BLaER1 (cell line): ENCODE data around the gene TAC4.
"Not testable (repeated sequence)": the region's sequence is repeated elsewhere in the genome, so short reads cannot be mapped to it uniquely, and the experiment has no call there.

Experiments used
- H3K27ac ChIP-seq: shearing (Covaris generic); formaldehyde crosslinking; 2 replicates; pipeline ENCODE4 v1.8.1; 2022
- H3K27me3 ChIP-seq: shearing (Covaris generic); formaldehyde crosslinking; 2 replicates; pipeline ENCODE4 v1.8.1; 2022
- H3K36me3 ChIP-seq: shearing (Covaris generic); formaldehyde crosslinking; 2 replicates; pipeline ENCODE4 v1.8.1; 2022
- H3K4me1 ChIP-seq: shearing (Covaris generic); formaldehyde crosslinking; 2 replicates; pipeline ENCODE4 v1.8.1; 2022
- H3K4me2 ChIP-seq: shearing (Covaris generic); formaldehyde crosslinking; 2 replicates; pipeline ENCODE4 v1.8.1; 2022
- H3K4me3 ChIP-seq: shearing (Covaris generic); formaldehyde crosslinking; 2 replicates; pipeline ENCODE4 v1.8.1; 2022
- H3K9ac ChIP-seq: shearing (Covaris generic); formaldehyde crosslinking; 2 replicates; pipeline ENCODE4 v1.8.1; 2022
- H3K9me3 ChIP-seq: shearing (Covaris generic); formaldehyde crosslinking; 2 replicates; pipeline ENCODE4 v1.8.1; 2022
- H4K20me1 ChIP-seq: shearing (Covaris generic); formaldehyde crosslinking; 2 replicates; pipeline ENCODE4 v1.8.1; 2022
- Cebpa-rat ChIP-seq: shearing (Covaris generic); IDR thresholded peaks from 2 replicates; pipeline ENCODE4 v1.8.1; 2022

The TAC4 gene

DNA sequence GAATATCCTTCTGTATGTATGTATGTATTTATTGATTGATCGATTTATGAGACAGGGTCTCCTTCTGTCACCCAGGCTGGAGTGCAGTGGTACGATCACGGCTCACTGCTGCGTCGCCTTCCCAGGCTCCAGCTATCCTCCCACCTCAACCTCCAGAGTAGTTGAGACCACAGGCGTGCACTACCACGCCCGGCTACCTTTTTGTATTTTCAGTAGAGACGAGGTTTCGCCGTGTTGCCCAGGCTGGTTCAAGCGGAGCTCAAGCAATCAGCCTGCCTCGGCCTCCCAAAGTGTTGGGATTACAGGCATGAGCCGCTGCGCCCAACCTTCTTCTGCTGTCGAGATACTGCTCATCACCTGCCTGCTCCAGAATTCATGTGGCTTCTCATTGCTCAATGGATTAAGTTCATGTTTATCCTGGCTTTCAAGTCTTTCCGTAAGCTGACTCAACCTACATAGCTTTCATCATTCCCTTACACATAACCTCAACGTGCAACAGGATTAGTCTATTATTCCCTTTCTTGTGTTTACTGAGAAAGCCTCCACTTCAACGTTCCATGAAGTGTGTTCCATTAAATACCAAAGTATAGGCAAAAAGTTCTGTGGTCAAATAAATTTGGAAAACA is 13.6 kb downstream of the TAC4 start:
- H3K36me3 ChIP-seq: peaks cover 60% of the 10 kb centered on the region

DNA sequence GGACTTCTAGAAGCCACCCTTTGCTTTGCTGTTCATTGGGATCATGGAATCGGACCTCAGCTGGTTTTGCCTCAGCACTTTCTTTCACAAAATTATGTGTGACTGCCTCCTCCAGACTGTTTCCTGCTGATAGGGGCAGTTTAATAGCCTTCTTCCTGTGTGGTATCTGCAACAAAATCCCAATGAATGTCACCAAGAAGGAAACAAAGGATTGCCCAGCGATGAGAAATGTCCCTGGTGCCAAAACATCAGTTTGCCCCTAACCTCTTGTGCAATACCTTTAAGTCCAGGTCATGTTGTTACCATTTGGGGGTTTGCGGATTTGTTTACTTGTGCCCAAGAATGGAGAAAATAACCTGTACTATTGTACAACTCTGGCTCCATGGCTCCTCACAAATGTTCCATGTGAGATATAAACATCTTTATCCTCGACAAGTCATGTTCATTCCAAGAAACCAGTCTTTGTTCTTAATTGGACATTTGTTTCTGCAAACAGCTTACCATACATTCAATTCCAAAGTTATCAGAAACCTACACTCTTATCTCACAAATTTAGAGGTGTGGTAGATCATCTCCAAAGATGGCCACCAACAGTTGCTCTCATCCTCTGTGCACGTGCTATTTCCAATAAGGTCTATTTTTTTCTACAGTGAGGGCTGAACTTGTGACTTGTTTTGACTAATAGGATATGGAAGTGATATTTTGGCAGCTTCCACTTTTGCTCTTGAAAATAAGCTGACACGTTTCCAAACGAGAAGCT is 14.8 kb downstream of the TAC4 start:
- Histone ChIP-seq H3K4me1 (peaks cover 76% of the 10 kb centered on the region), H4K20me1 (no peaks in the 10 kb centered on the region), H3K27me3 (no peaks in the 10 kb centered on the region), H3K9ac (no peak overlapping the region), H3K27ac (peak overlapping the region; percentile 77; the same call in 1 of the 2 replicates), H3K4me3 (no peak overlapping the region), H3K36me3 (peaks cover 72% of the 10 kb centered on the region), H3K9me3 (peaks cover 7% of the 10 kb centered on the region), H3K4me2 (peak overlapping the region; percentile 4; the same call in 1 of the 2 replicates)
- no peak for TF ChIP-seq Cebpa-rat

More for the DNA sequence above, 13.6 kb downstream of the TAC4 start:
- Histone ChIP-seq H3K4me1 (peaks cover 77% of the 10 kb centered on the region), H3K4me2 (peak overlapping the region; percentile 82), H3K27ac (peak overlapping the region; percentile 77), H3K9me3 (peaks cover 7% of the 10 kb centered on the region), H3K4me3 (no peak overlapping the region), H3K27me3 (no peaks in the 10 kb centered on the region), H4K20me1 (no peaks in the 10 kb centered on the region), H3K9ac (no peak overlapping the region)
- TF ChIP-seq Cebpa-rat: no peak

DNA sequence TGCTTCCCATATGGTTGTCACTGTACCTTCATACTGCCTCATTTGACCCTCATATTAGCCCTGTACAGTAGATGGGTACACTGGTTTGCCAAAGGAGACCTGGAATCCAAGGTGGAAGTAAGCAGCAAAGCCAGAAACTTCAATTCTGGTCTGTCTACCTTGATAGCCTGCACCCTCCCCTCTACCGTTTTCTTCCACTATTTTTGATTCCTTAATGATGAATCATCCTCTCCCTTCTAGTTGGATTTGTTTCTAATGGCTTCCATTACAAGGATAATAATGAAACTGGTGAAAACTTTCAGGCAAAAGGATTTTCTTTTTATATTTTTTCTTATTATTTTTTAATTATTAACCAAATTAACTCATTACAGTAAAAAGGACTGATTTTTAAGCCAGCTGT is 17.3 kb downstream of the TAC4 start:
- H4K20me1 ChIP-seq: no peaks in the 10 kb centered on the region
- TF ChIP-seq Cebpa-rat: no peak
- no peak overlapping the region for H3K9ac ChIP-seq
- H3K9me3 ChIP-seq: peaks cover 7% of the 10 kb centered on the region
- H3K4me2 ChIP-seq: no peak overlapping the region
- peaks cover 93% of the 10 kb centered on the region for H3K36me3 ChIP-seq
- H3K4me1 ChIP-seq: peaks cover 56% of the 10 kb centered on the region
- no peak overlapping the region for H3K4me3 ChIP-seq
- H3K27me3 ChIP-seq: no peaks in the 10 kb centered on the region
- no peak overlapping the region for H3K27ac ChIP-seq

DNA sequence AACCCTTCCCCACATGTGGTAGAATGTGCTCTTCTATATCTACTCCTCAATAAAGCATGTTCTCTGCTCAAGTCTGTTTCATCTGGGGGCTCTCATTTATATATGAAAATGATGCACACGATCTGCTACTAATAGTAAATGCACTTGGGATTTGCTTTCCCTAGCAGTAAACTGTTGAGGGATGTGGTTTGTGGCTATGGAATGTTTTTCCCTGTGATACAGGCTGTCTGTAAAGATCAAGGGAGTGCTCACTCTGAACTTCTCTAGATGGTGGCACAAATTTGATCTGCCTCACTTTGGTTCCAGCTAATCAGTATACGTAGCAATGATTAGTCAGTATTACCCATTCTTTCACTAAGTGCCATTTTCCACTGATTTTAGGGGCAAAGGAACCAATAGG is 18.8 kb downstream of the TAC4 start:
- Histone ChIP-seq H3K4me1 (peaks cover 40% of the 10 kb centered on the region), H3K36me3 (peaks cover 100% of the 10 kb centered on the region), H3K27ac (0 out of 2 replicates have a peak overlapping the region, but pooled peaks have one; percentile 12)

DNA sequence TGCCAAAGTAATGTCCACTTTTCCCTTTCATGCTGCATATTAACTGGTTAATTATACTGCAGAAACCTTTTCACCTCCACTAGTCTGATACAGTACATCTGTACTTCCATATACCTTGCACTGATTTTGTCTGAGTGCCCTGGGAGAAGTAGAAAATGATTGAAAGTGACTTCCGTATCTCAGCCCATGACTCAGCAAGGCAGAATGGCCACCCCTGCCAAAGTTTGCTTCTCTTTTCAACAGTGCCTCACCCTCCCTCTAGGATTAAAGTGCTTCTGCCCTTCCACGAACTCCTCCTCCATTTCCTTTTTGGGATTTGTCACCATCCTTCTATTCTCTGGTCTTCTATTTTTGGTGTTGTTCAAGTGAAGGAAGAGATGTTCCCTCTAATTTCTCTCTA is 19.5 kb downstream of the TAC4 start:
- Histone ChIP-seq H3K4me2 (peak overlapping the region; percentile 8; the same call in 1 of the 2 replicates), H3K36me3 (peaks cover 100% of the 10 kb centered on the region)
- not testable (repeated sequence) for H3K9ac ChIP-seq

More for the DNA sequence above, 18.8 kb downstream of the TAC4 start:
- peak overlapping the region; percentile 6; the same call in 1 of the 2 replicates for H3K4me2 ChIP-seq
- no peaks in the 10 kb centered on the region for H3K27me3 ChIP-seq
- 0 out of 2 replicates have a peak, but pooled peaks cover 5% of the 10 kb centered on the region for H4K20me1 ChIP-seq
- H3K9ac ChIP-seq: no peak overlapping the region
- no peak for TF ChIP-seq Cebpa-rat
- H3K9me3 ChIP-seq: peaks cover 3% of the 10 kb centered on the region
- H3K4me3 ChIP-seq: no peak overlapping the region

DNA sequence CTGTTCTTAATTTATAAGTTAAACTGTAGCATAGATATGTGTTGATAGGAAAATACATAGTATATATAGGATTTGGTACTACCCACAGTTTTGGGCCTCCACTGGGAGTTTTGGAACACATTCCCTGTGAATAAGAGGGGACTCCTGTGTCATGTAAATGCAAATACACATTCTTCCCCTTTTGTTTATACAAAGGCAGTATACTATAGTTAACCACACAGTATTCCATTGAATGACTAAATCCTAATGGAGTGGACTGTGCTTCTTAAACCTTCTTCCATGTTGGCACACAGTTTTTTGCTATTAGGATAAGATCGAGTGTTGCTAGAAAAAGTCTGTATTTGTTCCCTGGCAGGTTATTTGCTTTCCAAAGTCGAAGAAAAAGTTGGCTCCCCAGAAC is 22.2 kb downstream of the TAC4 start:
- H4K20me1 ChIP-seq: peaks cover 16% of the 10 kb centered on the region; the same call in 1 of the 2 replicates
- H3K4me1 ChIP-seq: peaks cover 18% of the 10 kb centered on the region
- no peak for TF ChIP-seq Cebpa-rat
- H3K27me3 ChIP-seq: no peaks in the 10 kb centered on the region
- no peak overlapping the region for H3K4me2 ChIP-seq
- H3K9me3 ChIP-seq: no peaks in the 10 kb centered on the region
- H3K4me3 ChIP-seq: no peak overlapping the region
- no peak overlapping the region for H3K9ac ChIP-seq
- peaks cover 100% of the 10 kb centered on the region for H3K36me3 ChIP-seq
- H3K27ac ChIP-seq: no peak overlapping the region

More for the DNA sequence above, 19.5 kb downstream of the TAC4 start:
- H4K20me1 ChIP-seq, H3K27ac ChIP-seq, H3K27me3 ChIP-seq, H3K9me3 ChIP-seq, H3K4me3 ChIP-seq: not testable (repeated sequence)
- peaks cover 33% of the 10 kb centered on the region for H3K4me1 ChIP-seq

- Histone ChIP-seq H3K36me3 (peaks cover 100% of the 10 kb centered on the region), H4K20me1 (peaks cover 36% of the 10 kb centered on the region), H3K4me1 (peaks cover 15% of the 10 kb centered on the region), H3K27ac (no peak overlapping the region), H3K9ac (no peak overlapping the region), H3K4me2 (no peak overlapping the region), H3K27me3 (no peaks in the 10 kb centered on the region), H3K4me3 (no peak overlapping the region), H3K9me3 (no peaks in the 10 kb centered on the region)
- TF ChIP-seq Cebpa-rat: no peak
Measured at GRCh38 chr17:49823614-49824013, 24.3 kb downstream of the TAC4 start.

GRCh38 chr17:49822829-49823228 is 25.0 kb downstream of the TAC4 start:
- Histone ChIP-seq H3K27ac (no peak overlapping the region), H3K4me2 (no peak overlapping the region), H3K27me3 (no peaks in the 10 kb centered on the region), H3K4me3 (no peak overlapping the region), H3K4me1 (peaks cover 16% of the 10 kb centered on the region), H3K36me3 (peaks cover 100% of the 10 kb centered on the region), H4K20me1 (peaks cover 44% of the 10 kb centered on the region), H3K9ac (no peak overlapping the region), H3K9me3 (no peaks in the 10 kb centered on the region)
- TF ChIP-seq Cebpa-rat: no peak

DNA sequence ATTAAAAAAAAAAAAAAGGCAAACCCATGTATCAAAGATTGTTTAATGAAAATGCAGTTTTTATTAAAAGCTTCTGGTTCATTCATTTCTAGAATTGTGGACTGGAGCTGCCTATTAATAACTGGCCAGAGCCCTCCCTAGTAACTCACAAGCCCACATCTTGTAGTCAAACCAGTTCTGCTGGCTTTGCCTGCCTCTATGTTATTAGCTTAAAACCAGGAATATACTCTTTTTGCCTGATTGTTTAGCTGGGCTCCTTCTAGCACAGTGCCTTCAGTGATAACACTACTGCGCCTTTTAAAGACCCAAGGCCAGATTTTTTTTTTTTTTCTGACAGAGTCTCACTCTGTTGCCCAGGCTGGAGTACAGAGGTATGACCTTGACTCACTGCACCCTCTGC is 26.0 kb downstream of the TAC4 start:
- no peak for TF ChIP-seq Cebpa-rat
- Histone ChIP-seq H3K27ac (no peak overlapping the region), H3K36me3 (peaks cover 100% of the 10 kb centered on the region), H3K4me1 (peaks cover 23% of the 10 kb centered on the region), H4K20me1 (peaks cover 53% of the 10 kb centered on the region), H3K9ac (no peak overlapping the region), H3K4me3 (no peak overlapping the region), H3K27me3 (no peaks in the 10 kb centered on the region), H3K9me3 (no peaks in the 10 kb centered on the region), H3K4me2 (no peak overlapping the region)

- H3K36me3 ChIP-seq: peaks cover 100% of the 10 kb centered on the region
- H3K4me3 ChIP-seq: no peak overlapping the region
- peaks cover 57% of the 10 kb centered on the region for H4K20me1 ChIP-seq
- no peaks in the 10 kb centered on the region for H3K27me3 ChIP-seq
- peaks cover 27% of the 10 kb centered on the region for H3K4me1 ChIP-seq
- no peak overlapping the region for H3K27ac ChIP-seq
- no peak overlapping the region for H3K9ac ChIP-seq
- no peaks in the 10 kb centered on the region for H3K9me3 ChIP-seq
- H3K4me2 ChIP-seq: no peak overlapping the region
- TF ChIP-seq Cebpa-rat: no peak
Measured at GRCh38 chr17:49821466-49821865, 26.4 kb downstream of the TAC4 start.
